NCI-H345 treated with DMSO at 0.1 percent for 48 hours (cell line): ENCODE results near the gene PPM1H.
"Not testable (repeated sequence)": the region's sequence is repeated elsewhere in the genome, so short reads cannot be mapped to it uniquely, and the experiment has no call there.

Source experiments
- DNase-seq: peaks from one replicate; lab custom pipeline; 2025; ENCODE audit not compliant: unreplicated experiment; lab: John Stamatoyannopoulos, UW

Gene PPM1H

DNA sequence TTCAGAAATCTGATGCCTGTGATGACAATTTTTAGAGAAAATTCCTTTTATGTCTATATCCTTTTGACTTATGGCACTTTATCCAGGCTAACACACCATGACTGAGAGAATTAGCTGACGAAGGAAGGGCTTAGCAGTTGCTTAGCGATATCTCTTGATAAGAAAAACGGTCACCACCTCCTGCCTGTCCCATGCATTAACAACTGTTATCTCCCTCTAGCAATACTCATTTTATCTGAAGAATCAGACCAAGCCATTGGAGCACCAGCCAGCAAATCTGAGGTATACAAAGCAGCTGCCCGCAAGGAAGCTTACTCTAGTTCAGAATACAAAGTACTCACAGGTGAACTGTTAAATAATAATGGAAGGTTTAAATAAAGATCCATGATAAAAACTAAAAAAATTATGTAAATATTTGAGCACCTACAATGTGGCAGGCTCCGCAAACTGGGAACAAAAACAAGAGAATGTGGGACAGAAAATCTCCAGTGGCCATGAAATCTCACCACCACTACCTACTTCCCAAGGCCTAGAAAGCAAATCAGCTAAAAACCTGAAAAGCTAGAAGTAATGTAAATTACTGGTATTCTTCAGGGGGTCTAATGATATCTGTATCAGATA, 24.3 kb downstream of the PPM1H start:
- DNase-seq: no peak

DNA sequence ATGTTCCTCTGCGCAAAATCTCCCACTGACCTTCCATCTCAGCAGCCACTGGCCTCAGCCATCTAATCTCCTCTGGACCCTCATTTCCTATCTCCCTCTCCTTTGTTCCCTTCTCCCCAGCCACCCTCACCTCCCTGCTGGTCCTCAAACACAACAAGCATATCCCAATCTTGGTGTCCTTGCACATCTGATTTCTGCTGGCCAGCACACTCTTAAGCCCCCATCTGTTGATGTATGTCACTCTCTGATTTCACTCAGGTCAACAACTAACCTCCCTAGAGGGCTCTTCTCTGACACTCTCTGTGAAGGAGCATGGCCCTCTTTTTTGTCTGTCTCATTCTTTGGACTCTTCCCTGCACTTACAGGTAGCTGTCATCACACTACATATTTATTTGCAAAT, 25.6 kb downstream of the PPM1H start:
- no peak for DNase-seq

DNA sequence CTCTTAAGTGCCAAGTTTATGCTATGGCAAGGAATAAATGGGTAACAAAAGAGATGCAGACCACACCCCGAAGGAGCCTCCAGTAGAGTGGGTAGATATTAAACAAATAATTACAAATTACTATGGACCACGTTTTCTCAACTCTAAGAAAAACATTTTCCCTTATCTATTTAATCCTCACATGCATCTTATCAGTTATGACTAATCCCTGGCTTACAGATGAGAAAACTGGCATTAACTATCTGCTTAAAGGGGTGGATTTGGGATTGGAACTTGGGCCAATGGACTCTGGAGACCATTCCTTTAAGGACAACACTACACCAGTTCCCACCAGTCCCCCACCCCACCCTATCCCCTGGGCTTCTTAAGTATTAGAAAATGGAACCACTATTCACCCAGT, 26.3 kb downstream of the PPM1H start:
- DNase-seq: no peak

DNA sequence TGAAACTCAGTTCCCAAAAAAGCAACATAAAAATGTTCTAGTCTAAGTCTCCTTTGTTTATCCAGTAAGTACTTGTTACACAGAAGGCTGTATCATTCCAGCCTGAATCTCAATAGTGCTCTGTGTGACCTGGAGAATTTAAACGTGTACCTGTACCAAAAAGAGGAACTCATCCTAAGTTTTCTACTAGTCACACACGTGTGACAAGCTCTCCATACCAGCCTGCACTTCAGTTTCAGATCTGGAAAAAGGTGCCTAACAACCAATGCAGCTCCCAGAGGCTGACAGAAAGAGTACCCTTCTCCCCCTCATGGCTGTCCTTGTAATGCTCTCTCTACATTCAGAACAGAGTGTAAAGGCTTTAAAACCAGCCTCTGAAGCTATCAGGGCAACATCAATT, 27.4 kb downstream of the PPM1H start:
- no peak for DNase-seq

DNA sequence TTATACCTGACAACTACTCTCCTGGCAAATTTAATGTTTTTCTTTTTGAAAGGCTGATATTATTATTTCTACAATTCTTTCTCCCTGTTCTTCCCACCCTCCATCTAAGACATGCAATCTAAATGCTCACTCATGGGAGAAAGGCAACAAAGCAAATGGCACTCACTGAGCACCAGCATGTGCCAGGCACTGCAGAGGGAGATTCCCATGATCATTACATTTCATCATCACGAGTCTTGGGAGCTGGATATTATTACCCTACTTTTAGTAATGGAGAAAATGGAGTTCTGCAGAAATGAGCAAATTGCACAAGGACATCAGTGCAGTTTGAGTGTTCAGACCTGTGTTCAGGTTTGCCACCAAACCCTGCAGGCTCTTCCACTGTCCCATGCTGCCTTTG, 27.9 kb downstream of the PPM1H start:
- DNase-seq: no peak

DNA sequence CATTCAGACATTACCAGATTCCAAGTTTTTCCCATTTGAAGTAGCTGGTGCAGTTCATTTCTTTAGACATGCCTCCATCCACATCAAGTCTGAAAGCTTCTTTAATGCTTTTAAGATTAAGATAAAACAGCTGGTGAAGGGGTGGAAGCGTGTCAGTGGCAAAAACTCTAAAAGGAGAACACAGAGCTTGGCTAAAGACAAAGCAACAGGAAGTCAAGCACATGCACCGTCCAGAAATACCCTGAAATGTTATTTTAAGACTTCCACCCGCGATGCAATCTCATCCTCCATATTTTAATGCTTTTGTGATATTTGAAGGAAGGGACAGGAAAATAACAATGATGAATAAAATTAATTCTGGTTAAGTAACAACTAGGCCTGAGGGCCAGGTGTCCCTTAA, 31.8 kb downstream of the PPM1H start:
- DNase-seq: no peak

DNA sequence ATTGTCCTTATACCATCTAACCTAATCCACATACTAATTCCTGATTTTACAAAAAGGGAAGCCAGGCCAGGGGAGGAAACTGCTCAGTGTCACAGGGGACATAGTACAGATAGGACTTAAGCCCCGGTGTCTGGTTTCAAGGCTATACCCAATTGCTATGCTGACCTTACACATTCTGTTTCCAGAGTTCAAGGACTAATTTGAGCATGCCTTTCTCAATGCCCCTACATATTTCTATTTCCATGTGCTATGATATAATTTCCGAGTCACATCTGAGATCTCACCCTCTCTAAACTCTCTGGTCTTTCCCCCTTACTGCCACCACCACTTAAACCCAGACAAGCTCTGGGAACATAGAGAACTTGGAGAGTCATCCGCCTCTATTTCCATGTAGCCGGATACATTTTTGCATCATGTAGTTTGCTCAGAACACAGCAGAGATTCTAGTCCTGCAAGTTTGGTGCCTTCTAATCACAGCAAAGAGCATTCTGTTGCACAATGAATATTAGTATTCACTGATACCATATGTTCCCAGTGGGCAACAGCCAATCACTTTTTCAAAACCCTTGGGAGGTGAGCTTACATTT, 34.2 kb downstream of the PPM1H start:
- DNase-seq: no peak

DNA sequence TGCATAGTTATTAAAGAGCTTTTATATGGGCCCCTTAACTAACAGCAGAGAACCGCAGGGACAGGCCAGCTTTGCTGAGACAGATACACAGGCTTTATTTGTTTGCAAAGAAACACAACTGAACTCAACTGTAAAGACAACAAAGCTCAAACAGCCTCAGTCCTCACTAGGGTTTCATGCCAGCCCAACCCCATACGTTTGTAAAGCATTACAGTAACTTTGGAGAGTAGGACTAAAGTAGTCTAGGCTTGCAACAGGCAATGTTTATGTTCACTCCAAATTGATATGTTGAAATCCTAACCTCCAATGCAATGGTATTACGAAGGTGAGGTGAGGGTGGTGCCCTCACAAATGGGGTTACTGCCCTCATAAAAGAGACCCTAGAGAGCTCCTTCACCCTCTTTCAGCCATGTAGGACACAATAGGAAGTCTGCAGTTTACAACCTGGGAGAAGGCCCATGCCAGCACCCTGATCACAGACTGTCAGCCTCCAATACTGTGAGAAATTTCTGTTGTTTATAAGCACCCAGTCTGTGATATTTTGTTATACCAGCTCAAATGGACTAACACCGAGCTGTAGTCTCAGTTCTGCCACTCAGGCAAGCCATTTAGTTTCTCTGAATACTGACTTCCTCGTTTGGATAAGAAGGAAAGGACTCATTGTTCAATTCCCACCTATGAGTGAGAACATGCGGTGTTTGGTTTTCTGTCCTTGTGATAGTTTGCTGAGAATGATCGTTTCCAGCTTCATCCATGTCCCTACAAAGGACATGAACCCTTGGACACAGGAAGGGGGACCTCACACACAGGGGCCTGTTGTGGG, 35.2 kb downstream of the PPM1H start:
- no peak for DNase-seq

DNA sequence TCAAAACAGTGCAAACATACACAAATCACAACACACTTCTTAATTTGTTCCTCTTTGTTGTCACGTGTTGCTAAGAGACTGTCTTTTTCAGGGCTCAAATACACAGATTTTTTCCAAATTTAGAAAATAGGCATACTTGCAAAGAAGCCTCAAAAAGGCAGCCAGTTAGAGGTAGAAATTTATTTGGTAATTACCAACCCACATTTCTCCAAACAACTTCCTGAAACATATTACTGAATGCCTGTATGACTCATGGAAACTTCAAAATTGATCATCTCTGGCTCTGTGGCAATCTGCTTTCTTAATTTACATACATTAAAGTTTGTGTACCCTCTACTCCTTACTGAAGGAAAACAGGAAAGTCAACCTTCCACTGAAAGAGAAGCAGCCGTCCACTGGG, 36.4 kb downstream of the PPM1H start:
- DNase-seq: no peak

DNA sequence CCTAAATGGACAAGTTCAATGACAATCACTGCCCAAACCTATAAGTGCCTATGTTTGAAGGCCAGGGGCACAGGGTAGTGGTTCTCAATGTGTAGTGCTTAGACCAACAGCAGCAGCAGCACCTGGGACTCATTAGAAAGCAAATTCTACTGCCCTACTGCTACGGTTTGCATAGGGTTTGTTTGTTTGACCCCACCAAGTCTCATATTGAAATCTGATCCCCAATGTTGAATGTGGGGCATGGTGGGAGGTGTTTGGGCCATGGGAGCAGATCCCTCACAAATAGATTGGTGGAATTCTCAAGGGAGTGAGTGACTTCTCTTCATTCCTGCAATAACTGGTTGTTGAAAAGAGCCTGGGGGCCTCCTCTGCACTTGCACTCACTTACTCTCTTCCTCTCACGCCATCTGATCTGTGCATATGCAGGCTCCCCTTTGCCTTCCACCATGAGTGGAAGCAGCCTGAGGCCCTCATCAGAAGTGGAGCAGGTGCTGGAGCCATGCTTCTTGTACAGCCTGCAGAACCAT, 39.5 kb downstream of the PPM1H start:
- no peak for DNase-seq

DNA sequence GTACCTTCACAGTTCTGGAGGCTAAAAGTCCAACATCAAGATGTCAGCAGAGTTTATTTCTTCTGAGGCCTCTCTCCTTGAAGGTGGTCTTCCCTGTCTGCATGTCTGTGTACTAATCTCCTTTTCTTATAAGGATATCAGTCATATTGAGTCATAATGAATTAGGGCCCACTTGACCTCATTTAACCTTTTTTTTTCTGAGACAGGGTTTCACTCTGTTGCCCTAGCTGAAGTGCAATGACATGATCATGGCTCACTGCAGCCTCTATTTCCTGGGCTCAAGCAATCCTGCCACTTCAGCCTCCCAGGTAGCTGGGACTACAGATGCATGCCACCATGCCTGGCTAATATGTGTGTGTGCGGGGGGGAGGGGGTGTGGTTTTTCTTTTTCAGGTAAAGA, 41.7 kb downstream of the PPM1H start:
- DNase-seq: no peak

DNA sequence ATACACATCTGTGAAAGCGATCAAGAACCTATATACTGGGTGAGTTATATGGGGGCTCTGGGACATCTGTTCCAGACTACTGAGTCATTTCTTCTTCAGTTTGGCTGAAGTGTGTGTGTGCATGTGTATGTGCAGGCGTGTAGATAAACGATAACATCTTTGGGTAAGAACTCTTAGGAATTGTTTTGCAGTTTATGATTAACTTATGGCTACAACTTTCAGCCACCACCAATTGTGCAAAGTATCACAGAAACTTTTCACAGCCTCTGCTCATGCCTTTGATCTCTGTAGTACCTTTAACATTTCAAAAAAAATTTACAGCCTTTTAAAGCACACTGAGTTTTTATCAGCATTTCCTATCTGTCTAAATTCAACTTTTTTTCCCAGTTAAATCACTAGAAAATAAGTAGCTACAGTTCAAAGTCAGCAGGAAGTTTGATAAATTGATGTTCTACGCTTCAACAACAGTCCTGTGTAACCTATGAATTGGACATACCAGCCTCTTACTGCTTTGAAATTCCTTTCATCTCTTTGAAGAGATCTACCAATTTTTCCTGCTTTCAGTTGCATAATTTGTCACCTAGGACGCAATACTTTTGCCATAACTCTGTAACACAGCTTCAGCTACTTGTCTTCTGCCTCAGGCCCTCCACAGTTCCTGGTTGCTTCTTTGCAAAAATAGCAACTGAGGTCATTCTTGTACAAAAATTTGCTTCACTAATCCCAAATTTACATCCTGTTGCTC, 43.0 kb downstream of the PPM1H start:
- no peak for DNase-seq

DNA sequence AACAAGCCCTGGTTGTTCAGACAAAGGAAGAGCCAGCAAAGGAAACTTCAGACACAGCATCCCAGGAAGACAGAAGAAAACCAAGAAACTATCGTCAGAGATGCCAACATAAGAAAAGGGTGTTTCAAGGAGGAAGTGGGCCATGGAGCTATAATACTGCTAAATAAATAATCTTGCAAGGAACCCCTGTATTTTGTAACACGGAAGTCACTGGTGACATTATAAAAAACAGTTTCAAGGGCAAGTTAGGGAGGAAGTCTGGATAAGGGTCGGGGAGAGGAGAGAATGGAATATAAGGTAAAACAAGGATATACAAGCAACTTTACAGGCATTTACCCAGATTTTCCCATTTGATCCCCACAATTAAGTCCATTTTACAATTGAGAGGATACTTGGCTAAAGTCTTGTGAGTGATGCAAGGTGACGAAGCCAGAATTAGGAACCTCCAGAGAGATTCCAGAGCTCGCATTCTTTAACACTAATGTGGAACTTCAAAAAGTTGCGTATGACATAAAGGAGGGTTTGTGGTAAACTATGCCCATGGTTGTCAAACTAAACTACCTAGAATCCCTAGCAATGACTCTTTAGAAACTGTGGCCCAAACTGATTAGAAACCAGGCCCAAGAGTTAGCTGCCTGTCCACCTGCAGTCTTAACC, 46.4 kb downstream of the PPM1H start:
- no peak for DNase-seq

DNA sequence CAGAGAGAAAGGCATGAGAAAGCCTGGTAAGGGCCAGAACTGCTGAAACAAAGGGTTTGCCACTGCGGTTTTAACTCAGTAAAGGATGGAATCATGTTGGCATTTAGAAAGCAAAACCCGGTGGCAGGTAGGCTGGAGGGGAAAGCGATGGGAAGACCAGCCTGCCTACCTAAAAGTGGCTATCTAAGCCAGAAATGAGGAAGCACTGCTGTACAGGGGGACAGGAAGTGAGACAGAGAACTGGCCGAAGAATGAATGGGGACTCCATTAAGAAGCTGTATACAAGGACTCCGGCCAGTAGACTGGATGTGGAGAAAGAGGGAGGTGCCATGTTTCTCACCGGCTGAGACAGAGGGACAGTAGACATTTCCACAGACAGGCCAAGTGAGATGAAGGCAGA, 48.2 kb downstream of the PPM1H start:
- no peak for DNase-seq

DNA sequence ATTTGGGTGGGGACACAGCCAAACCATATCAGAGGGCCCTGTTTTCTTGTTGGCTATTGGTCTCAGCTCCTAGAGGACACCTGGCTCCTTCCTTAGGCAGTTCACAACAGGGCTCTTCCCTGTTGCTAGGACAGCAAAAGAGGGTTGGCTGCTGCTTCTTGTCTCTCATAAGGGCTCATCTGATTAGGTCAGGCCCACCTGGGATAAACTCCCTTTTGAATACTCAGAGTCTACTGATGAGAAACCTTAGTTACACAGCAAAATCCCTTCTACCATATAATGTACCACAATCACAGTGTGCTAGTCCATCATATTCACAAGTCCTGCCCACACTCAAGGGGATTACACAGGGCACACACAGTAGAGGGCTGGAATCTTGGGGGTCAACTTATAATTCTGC, 49.7 kb downstream of the PPM1H start:
- DNase-seq: no peak

DNA sequence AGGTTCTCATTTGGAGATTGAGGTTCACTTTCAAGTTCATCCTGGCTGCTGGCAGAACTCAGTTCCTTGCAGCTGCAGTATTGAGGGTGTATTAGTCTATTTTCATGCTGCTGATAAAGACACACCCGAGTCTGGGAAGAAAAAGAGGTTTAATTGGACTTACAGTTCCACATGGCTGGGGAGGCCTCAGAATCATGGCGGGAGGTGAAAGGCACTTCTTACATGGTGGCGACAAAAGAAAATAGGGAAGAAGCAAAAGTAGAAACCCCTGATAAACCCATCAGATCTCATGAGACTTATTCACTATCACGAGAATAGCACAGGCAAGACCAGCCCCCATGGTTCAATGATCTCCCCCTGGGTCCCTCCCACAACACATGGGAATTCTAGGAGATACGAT, 50.1 kb downstream of the PPM1H start:
- DNase-seq: not testable (repeated sequence)

DNA sequence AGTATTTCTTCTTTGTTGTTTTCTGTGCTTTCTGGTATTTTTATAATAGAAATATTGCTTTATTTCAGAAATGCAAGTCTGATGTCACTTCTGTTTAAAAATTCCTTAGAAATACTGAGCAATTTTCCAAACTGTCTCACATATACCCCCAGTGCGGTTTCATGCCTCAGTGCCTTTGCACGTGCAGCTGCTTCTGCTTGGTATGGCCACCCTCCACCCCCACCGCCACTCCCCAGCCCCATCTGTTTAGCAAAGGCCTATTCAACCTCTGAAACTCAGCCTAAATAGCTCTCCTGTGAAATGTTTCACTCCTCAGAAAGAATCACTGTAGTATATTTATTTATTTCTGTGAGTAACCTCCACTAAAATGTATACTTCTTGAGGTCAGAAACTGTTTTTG, 52.3 kb downstream of the PPM1H start:
- no peak for DNase-seq

DNA sequence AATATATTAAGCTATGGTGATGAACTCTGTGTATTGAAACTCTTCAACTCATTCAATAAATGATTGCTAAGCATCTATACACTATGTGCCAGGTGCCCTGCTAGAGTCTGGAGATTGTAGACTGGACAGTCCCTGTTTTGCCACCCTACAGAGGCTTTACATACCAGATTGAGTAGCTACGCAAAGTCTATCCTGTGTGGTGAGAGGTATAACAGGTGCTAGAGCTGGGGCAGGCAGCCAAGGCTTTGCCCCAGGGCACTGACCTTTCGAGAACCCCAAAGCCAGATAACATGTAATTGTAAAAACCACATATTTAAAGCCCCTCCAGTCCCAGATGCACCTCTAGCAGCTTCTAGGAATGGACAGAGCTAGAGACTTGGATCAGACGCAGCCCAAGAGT, 52.8 kb downstream of the PPM1H start:
- DNase-seq: no peak

DNA sequence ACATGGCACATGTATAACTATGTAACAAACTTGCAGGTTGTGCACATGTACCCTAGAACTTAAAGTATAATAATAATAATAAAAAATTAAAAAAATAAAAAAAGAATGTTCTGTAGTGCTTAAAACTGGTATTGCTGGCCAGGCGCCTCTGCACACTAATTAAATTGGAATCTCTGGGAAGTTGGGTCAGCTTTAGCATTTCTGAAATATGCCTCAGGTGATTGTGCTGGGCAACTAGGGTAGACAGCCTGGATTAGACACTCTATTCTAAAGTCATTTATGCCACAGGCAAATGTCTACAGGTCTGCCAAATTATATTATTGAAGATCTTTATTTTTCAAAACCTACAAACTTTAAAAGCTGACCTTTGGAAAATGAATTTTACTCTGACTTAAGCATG, 55.3 kb downstream of the PPM1H start:
- DNase-seq: no peak

DNA sequence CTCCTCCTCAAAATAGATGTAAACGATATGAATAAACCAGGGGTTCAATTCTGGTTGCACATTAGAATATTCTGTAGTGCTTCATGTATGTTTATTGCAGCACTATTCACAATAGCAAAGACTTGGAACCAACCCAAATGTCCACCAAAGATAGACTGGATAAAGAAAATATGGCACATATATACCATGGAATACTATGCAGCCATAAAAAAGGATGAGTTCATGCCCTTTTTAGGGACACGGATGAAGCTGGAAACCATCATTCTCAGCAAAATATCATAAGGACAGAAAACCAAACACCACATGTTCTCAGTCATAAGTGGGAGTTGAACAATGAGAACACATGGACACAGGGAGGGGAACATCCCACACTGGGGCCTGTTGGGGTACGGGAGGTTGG, 55.7 kb downstream of the PPM1H start:
- DNase-seq: not testable (repeated sequence)

DNA sequence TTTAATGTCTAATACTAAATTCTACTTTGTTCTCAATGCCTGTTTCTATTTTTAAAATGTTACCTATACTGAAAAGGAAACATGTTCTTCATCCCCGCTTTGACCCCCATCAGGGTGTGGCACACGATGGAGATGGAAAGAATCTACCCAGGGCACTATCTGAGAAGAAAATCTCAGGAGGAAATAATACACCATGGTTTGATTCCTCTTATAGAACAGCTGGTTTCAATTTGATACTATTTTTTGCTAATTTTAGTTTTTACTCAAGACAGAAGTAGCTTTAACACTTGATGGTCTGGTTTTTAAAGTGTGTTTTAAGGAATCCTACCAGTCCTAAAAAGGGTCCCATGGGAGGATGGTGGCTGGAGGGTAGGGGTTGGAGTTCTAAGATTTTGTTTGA, 56.7 kb downstream of the PPM1H start:
- DNase-seq: no peak
